HepG2 (cell line): ENCODE data around the gene GGT1. TPM values are rescaled to one million over a fixed set of nuclear protein-coding genes. Genes with fewer than 3 reads are reported as not detected.

Experiments used
- CEBPB ChIP-seq: IDR thresholded peaks from 2 replicates; pipeline ENCODE4 v1.6.1; 2011; ENCODE audit warnings: low read depth, low read length, improper control_type of control experiment, borderline replicate concordance
- GATAD1 ChIP-seq: IDR thresholded peaks from 2 replicates; pipeline ENCODE4 v1.6.1; 2016; ENCODE audit warnings: missing genetic modification reagents, missing compliant biosample characterization
- NFATC3 ChIP-seq: sonication (generic); formaldehyde crosslinking; IDR thresholded peaks from 2 replicates; pipeline ENCODE4 v1.5.1; 2020; ENCODE audit warnings: mild to moderate bottlenecking, missing genetic modification reagents
- NR2C2 ChIP-seq: sonication (generic); formaldehyde crosslinking; IDR thresholded peaks from 2 replicates; pipeline ENCODE4 v1.4.0; 2020; ENCODE audit warnings: missing genetic modification reagents, mild to moderate bottlenecking, moderate library complexity, borderline replicate concordance
- NR2F1 ChIP-seq, 2 experiments: fragments of 450-650 bp in 1 of 2; formaldehyde crosslinking in 1 of 2; IDR thresholded peaks; 2 replicates each; pipeline versions ENCODE4 v1.5.0 to v1.6.1; 2016 to 2020; ENCODE audit warnings: mild to moderate bottlenecking in 1 of 2, missing compliant biosample characterization in 1 of 2, missing genetic modification reagents in 1 of 2, moderate library complexity in 1 of 2
- PHF8 ChIP-seq: sonication (generic); formaldehyde crosslinking; IDR thresholded peaks from 2 replicates; pipeline ENCODE4 v1.5.0; 2020; ENCODE audit warnings: missing genetic modification reagents
- RBAK ChIP-seq: sonication (generic); formaldehyde crosslinking; IDR thresholded peaks from 2 replicates; pipeline ENCODE4 v1.5.1; 2020; ENCODE audit warnings: mild to moderate bottlenecking, missing genetic modification reagents
- RBM22 ChIP-seq: fragments of 200-400 bp; formaldehyde crosslinking; optimal IDR thresholded peaks from 2 replicates; pipeline ENCODE3; 2017; ENCODE audit warnings: mild to moderate bottlenecking, low read length, moderate library complexity
- RFX5 ChIP-seq: IDR thresholded peaks from 2 replicates; pipeline ENCODE4 v1.6.1; 2011; ENCODE audit warnings: low read depth, low read length, improper control_type of control experiment
- SALL2 ChIP-seq: sonication (generic); formaldehyde crosslinking; IDR thresholded peaks from 2 replicates; pipeline ENCODE4 v1.8.1; 2023; ENCODE audit warnings: mild to moderate bottlenecking, missing genetic modification reagents, inconsistent platforms
- SOX13 ChIP-seq, 3 experiments: fragments of 450-650 bp in 1 of 3; sonication (generic) in 1 of 3; formaldehyde crosslinking in 1 of 3; IDR thresholded peaks in 2 of 3; conservative IDR thresholded peaks in 1 of 3; 2 replicates each; pipeline versions ENCODE4 v1.5.0 to v1.6.1; 2016 to 2020; ENCODE audit warnings: antibody characterized with exemption in 1 of 3, mild to moderate bottlenecking in 1 of 3, missing compliant biosample characterization in 1 of 3, missing genetic modification reagents in 1 of 3, moderate library complexity in 1 of 3
- SP5 ChIP-seq: IDR thresholded peaks from 2 replicates; pipeline ENCODE4 v1.6.1; 2016; ENCODE audit warnings: low read depth, borderline replicate concordance
- ZEB1 ChIP-seq: IDR thresholded peaks from 2 replicates; pipeline ENCODE4 v1.6.1; 2012; ENCODE audit warnings: mild to moderate bottlenecking, low read depth, inconsistent platforms; ENCODE audit not compliant: insufficient replicate concordance
- ZFP37 ChIP-seq: sonication (generic); formaldehyde crosslinking; IDR thresholded peaks from 2 replicates; pipeline ENCODE4 v1.4.0; 2020; ENCODE audit warnings: missing genetic modification reagents, borderline replicate concordance
- ZFP62 ChIP-seq: sonication (generic); formaldehyde crosslinking; IDR thresholded peaks from 2 replicates; pipeline ENCODE4 v1.4.0; 2020; ENCODE audit warnings: missing genetic modification reagents
- ZNF20 ChIP-seq: sonication (generic); formaldehyde crosslinking; IDR thresholded peaks from 2 replicates; pipeline ENCODE4 v1.4.0; 2020; ENCODE audit warnings: mild to moderate bottlenecking, moderate library complexity, missing genetic modification reagents
- ZNF232 ChIP-seq: sonication (generic); formaldehyde crosslinking; IDR thresholded peaks from 2 replicates; pipeline ENCODE4 v1.4.0; 2020; ENCODE audit warnings: missing genetic modification reagents, borderline replicate concordance
- ZNF263 ChIP-seq: sonication (generic); formaldehyde crosslinking; IDR thresholded peaks from 2 replicates; pipeline ENCODE4 v1.4.0; 2020; ENCODE audit warnings: missing genetic modification reagents
- ZNF33B ChIP-seq: sonication (generic); formaldehyde crosslinking; IDR thresholded peaks from 2 replicates; pipeline ENCODE4 v1.5.1; 2020; ENCODE audit warnings: mild to moderate bottlenecking, missing genetic modification reagents
- ZNF354B ChIP-seq: sonication (generic); formaldehyde crosslinking; IDR thresholded peaks from 2 replicates; pipeline ENCODE4 v1.8.0; 2022; ENCODE audit warnings: mild to moderate bottlenecking, missing genetic modification reagents
- ZNF430 ChIP-seq: sonication (generic); formaldehyde crosslinking; IDR thresholded peaks from 2 replicates; pipeline ENCODE4 v1.9.0; 2021; ENCODE audit warnings: mild to moderate bottlenecking, missing genetic modification reagents
- ZNF678 ChIP-seq: sonication (generic); formaldehyde crosslinking; IDR thresholded peaks from 2 replicates; pipeline ENCODE4 v1.4.0; 2020; ENCODE audit warnings: mild to moderate bottlenecking, missing genetic modification reagents
- ZNF772 ChIP-seq: sonication (generic); formaldehyde crosslinking; IDR thresholded peaks from 2 replicates; pipeline ENCODE4 v1.5.0; 2020; ENCODE audit warnings: mild to moderate bottlenecking, missing genetic modification reagents
- polyA plus RNA-seq, 8 experiments: library from polyadenylated mRNA; depleted of rRNA in 3 of 8; stranded (reverse) in 7 of 8; unstranded in 1 of 8; fragments of >200 nt; fragmentation: Illumina TruSeq in 4 of 8; extraction: Trizol in 4 of 8; gene quantifications; 2 replicates each; pipeline versions ENCODE4 v1.2.1 to v1.2.3, GENCODE V29; 2011 to 2016; ENCODE audit warnings: low read depth in 4 of 8, missing spikeins in 1 of 8, mixed read lengths in 1 of 8; ENCODE audit not compliant: insufficient read depth in 1 of 8
- total RNA-seq, 5 experiments: library from RNA; depleted of rRNA; stranded (reverse); fragments of >200 nt; fragmentation: Illumina TruSeq; extraction: Trizol; gene quantifications; 2 replicates each; pipeline ENCODE4 v1.2.3, GENCODE V29; 2016; ENCODE audit warnings: low read depth in 1 of 5
- TF ChIP-seq, protein P1 (sequence below): sonication (generic); formaldehyde crosslinking; IDR thresholded peaks from 2 replicates; pipeline ENCODE4 v1.8.0; 2022; ENCODE audit warnings: mild to moderate bottlenecking, missing genetic modification reagents
- TF ChIP-seq, protein P2 (sequence below): sonication (generic); formaldehyde crosslinking; IDR thresholded peaks from 2 replicates; pipeline ENCODE4 v1.4.0; 2020; ENCODE audit warnings: missing genetic modification reagents
- TF ChIP-seq, protein P3 (sequence below): sonication (generic); formaldehyde crosslinking; IDR thresholded peaks from 2 replicates; pipeline ENCODE4 v1.8.1; 2023; ENCODE audit warnings: mild to moderate bottlenecking, missing genetic modification reagents, borderline replicate concordance
- TF ChIP-seq, protein P4 (sequence below): fragments of 450-650 bp; IDR thresholded peaks from 2 replicates; pipeline ENCODE4 v1.6.1; 2016

Gene GGT1
- total and polyA plus RNA-seq, 2 of the 13 experiments (the other 11 are each of a cell fraction or from before 2014, with no cell fraction given), result 29.9 to 103 TPM

DNA sequence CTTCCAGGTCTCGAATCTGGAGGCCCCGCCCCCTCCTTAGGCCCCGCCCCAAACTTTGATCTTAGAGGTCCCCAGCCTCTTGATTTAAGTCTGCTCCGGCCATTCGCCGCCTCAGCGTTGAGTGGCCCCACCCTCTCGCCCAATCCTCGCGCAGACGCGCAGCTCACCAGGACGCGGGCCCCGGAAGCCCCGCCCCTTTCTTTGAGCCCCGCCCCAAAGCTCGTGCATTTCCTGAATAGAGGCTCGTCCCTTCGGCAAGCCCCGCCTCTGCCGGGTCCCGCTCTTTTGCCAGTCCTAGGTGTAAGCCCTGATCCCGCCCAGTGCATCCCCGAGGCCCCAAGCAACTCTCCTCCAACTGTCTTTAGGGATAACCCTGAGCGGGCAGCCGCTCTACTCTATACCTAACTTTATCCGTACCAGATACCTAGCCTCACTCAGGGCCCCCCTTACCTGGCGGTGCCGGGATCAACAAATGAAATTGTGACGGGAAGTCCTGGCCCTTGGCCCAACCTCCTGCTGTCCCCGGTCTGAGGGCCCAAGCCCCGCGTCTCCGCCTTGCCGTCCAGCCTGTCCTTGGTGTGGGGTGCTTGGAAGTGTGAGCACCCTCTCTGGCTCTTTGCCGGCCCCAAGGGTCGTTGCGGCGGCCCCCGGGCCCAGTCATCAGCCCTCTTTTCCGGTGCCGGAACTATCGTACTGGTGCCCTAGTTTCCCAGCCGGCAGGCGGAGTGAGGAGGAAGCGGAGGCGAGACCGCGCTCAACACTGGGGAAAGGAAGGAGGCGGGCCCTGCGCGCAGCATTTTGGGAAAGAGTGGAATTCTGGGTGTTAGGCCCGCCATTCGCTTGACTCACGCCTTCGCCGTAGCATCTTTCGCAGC, 47.6 kb upstream of the GGT1 start, which contains the start of gene SNRPD3 (continued):
- peak in 1 of 2 experiments; percentile 60; a peak in 1 of 4 replicates for TF ChIP-seq NR2F1 (CRISPR knock-in tag; IDR thresholded peaks at IDR 0.05)
- TF ChIP-seq CEBPB, result no peak
- TF ChIP-seq, protein P1, sequence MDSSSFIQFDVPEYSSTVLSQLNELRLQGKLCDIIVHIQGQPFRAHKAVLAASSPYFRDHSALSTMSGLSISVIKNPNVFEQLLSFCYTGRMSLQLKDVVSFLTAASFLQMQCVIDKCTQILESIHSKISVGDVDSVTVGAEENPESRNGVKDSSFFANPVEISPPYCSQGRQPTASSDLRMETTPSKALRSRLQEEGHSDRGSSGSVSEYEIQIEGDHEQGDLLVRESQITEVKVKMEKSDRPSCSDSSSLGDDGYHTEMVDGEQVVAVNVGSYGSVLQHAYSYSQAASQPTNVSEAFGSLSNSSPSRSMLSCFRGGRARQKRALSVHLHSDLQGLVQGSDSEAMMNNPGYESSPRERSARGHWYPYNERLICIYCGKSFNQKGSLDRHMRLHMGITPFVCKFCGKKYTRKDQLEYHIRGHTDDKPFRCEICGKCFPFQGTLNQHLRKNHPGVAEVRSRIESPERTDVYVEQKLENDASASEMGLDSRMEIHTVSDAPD (CRISPR knock-in tag), result 0 out of 2 replicates have a peak, but pooled peaks have one; percentile 81
- peak; percentile 88; the same call in 1 of the 2 replicates for TF ChIP-seq ZNF772
- no peak for TF ChIP-seq RBM22
- TF ChIP-seq, protein P2, sequence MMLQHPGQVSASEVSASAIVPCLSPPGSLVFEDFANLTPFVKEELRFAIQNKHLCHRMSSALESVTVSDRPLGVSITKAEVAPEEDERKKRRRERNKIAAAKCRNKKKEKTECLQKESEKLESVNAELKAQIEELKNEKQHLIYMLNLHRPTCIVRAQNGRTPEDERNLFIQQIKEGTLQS (CRISPR knock-in tag), result no peak
- peak; percentile 99 for TF ChIP-seq GATAD1 (CRISPR knock-in tag)
- peak; percentile 95; the same call in 1 of the 2 replicates for TF ChIP-seq NFATC3
- TF ChIP-seq ZNF33B (CRISPR knock-in tag), result peak; percentile 78; the same call in 1 of the 2 replicates
- peak; percentile 76 for TF ChIP-seq ZEB1
- TF ChIP-seq RFX5, result no peak
- TF ChIP-seq ZNF678, result no peak
- TF ChIP-seq SALL2 (CRISPR knock-in tag), result peak; percentile 75; the same call in 1 of the 2 replicates
- TF ChIP-seq, protein P3, sequence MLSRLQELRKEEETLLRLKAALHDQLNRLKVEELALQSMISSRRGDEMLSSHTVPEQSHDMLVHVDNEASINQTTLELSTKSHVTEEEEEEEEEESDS (CRISPR knock-in tag), result peak; percentile 92
- TF ChIP-seq, protein P4, sequence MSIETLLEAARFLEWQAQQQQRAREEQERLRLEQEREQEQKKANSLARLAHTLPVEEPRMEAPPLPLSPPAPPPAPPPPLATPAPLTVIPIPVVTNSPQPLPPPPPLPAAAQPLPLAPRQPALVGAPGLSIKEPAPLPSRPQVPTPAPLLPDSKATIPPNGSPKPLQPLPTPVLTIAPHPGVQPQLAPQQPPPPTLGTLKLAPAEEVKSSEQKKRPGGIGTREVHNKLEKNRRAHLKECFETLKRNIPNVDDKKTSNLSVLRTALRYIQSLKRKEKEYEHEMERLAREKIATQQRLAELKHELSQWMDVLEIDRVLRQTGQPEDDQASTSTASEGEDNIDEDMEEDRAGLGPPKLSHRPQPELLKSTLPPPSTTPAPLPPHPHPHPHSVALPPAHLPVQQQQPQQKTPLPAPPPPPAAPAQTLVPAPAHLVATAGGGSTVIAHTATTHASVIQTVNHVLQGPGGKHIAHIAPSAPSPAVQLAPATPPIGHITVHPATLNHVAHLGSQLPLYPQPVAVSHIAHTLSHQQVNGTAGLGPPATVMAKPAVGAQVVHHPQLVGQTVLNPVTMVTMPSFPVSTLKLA, result peak; percentile 15; the same call in 1 of the 2 replicates
- TF ChIP-seq NR2C2 (CRISPR knock-in tag), result peak; percentile 80; the same call in 1 of the 2 replicates
- peak; percentile 74 for TF ChIP-seq ZNF430
- TF ChIP-seq SP5 (CRISPR knock-in tag), result peak; percentile 75
- no peak for TF ChIP-seq ZNF354B (CRISPR knock-in tag)
- TF ChIP-seq ZNF20 (CRISPR knock-in tag), result no peak; the same call in 1 of the 2 replicates
- no peak for TF ChIP-seq ZFP62 (CRISPR knock-in tag)
- no peak for TF ChIP-seq SOX13 (IDR thresholded peaks at IDR 0.05)
- no peak for TF ChIP-seq SOX13 (CRISPR knock-in tag; conservative IDR thresholded peaks at IDR 0.05 in 1 of 2, IDR thresholded peaks at IDR 0.05 in 1 of 2)
- TF ChIP-seq PHF8 (CRISPR knock-in tag), result peak; percentile 94
- TF ChIP-seq ZNF263 (CRISPR knock-in tag), result peak; percentile 62; the same call in 1 of the 2 replicates
- TF ChIP-seq ZFP37, result peak; percentile 22; the same call in 1 of the 2 replicates
- TF ChIP-seq ZNF232 (CRISPR knock-in tag), result 0 out of 2 replicates have a peak, but pooled peaks have one; percentile 64
- TF ChIP-seq RBAK, result no peak
